Muscle of leg (tissue), 11 donors: ENCODE data around the gene LEF1. TPM values are rescaled to one million over a fixed set of nuclear protein-coding genes. Genes with fewer than 3 reads are reported as not detected.

Experiments used
- DNase-seq: peaks from one replicate; pipeline ENCODE4 v3.0.0; 2013
- H3K27ac ChIP-seq: one replicate; pipeline ENCODE4 v1.5.1; 2013; ENCODE audit warnings: mild to moderate bottlenecking, low read length, control low read depth
- H3K27me3 ChIP-seq: one replicate; pipeline ENCODE4 v1.6.1; 2013; ENCODE audit warnings: low read length; ENCODE audit not compliant: control insufficient read depth, insufficient read depth
- H3K36me3 ChIP-seq: one replicate; pipeline ENCODE4 v1.6.1; 2013; ENCODE audit warnings: low read length; ENCODE audit not compliant: control insufficient read depth, insufficient read depth
- H3K4me1 ChIP-seq: one replicate; pipeline ENCODE4 v1.6.1; 2013; ENCODE audit warnings: low read length; ENCODE audit not compliant: control insufficient read depth, insufficient read depth
- H3K4me3 ChIP-seq: one replicate; pipeline ENCODE4 v1.5.1; 2013; ENCODE audit warnings: low read length, control low read depth
- H3K9me3 ChIP-seq: replicated peaks from 2 replicates; pipeline ENCODE4 v1.6.1; 2013; ENCODE audit warnings: low read depth, low read length; ENCODE audit not compliant: control insufficient read depth
- WGBS: methylation state at CpG from one replicate; pipeline ENCODE4 v1.1.5; 2013; ENCODE audit warnings: missing lambda C conversion rate; ENCODE audit not compliant: insufficient coverage; 5-methylcytosine and 5-hydroxymethylcytosine counted together
- polyA plus RNA-seq, 8 donors: library from polyadenylated mRNA; unstranded; fragments of 120-200 nt; gene quantifications; one replicate each; pipeline versions ENCODE4 v1.2.1 to v1.2.3, GENCODE V29; 2013; ENCODE audit warnings: inconsistent platforms in 1 of 8, low replicate concordance in 1 of 8; ENCODE audit not compliant: insufficient read length in 8 of 8, insufficient read depth in 1 of 8
- total RNA-seq: library from RNA; stranded (reverse); fragments of 120-200 nt; gene quantifications from one replicate; pipeline ENCODE4 v1.2.4, GENCODE V29; 2013

LEF1 gene
- total and polyA plus RNA-seq, 9 donors = 3.4 to 35.5 (median 4.3) TPM

GRCh38 chr4:108203377-108203776 is 34.6 kb upstream of the LEF1 start:
- no peak for DNase-seq

GRCh38 chr4:108201774-108202173 is 33.0 kb upstream of the LEF1 start:
- Histone ChIP-seq H3K36me3 (no peaks in the 10 kb centered on the region), H3K9me3 (no peaks in the 10 kb centered on the region), H3K27me3 (no peaks in the 10 kb centered on the region), H3K4me1 (no peaks in the 10 kb centered on the region), H3K27ac (no peak overlapping the region), H3K4me3 (no peak overlapping the region)
- DNase-seq = no peak
- no CpG with 5 or more reads among the region's 2 CpGs for WGBS

More at GRCh38 chr4:108203377-108203776, 34.6 kb upstream of the LEF1 start:
- Histone ChIP-seq H3K4me1 (no peaks in the 10 kb centered on the region), H3K27ac (no peak overlapping the region), H3K4me3 (no peak overlapping the region), H3K36me3 (no peaks in the 10 kb centered on the region), H3K27me3 (no peaks in the 10 kb centered on the region), H3K9me3 (no peaks in the 10 kb centered on the region)
- 90% methylated on average over 3 of the region's 3 CpGs for WGBS

DNA sequence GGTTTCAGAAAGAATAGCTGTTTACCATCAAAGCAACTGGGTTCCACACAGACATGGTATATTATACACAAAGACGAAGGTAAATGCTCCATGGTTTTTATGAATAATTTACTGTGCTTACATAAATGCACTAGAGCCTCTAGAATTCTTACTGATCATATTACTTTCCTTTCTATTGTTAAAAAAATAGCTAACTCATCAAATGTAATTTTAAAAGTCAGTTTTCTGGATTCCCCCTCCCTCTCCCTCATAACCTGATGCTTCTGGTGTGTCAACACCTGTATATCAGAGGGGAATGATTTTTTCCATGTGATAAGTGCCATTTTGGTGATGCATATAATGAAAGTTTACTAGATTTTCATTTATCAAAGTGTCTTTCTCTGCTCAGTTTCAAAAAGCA is 31.1 kb upstream of the LEF1 start:
- Histone ChIP-seq H3K4me1 (no peaks in the 10 kb centered on the region), H3K9me3 (no peaks in the 10 kb centered on the region), H3K36me3 (no peaks in the 10 kb centered on the region), H3K27ac (no peak overlapping the region), H3K4me3 (no peak overlapping the region), H3K27me3 (no peaks in the 10 kb centered on the region)
- DNase-seq = no peak
- no CpG with 5 or more reads among the region's 1 CpG for WGBS

- peak; percentile 3 for DNase-seq
- no CpG with 5 or more reads among the region's 4 CpGs for WGBS
- H3K4me3 ChIP-seq = no peak overlapping the region
- H3K36me3 ChIP-seq = no peaks in the 10 kb centered on the region
- H3K9me3 ChIP-seq = no peaks in the 10 kb centered on the region
- H3K4me1 ChIP-seq = peaks cover 2% of the 10 kb centered on the region
- no peaks in the 10 kb centered on the region for H3K27me3 ChIP-seq
- H3K27ac ChIP-seq = no peak overlapping the region
Observed at GRCh38 chr4:108193886-108194672, 25.3 kb upstream of the LEF1 start.

GRCh38 chr4:108192935-108193334 is 24.2 kb upstream of the LEF1 start:
- no peak overlapping the region for H3K27ac ChIP-seq
- no peaks in the 10 kb centered on the region for H3K27me3 ChIP-seq
- DNase-seq = no peak
- no peaks in the 10 kb centered on the region for H3K9me3 ChIP-seq
- peaks cover 2% of the 10 kb centered on the region for H3K4me1 ChIP-seq
- H3K4me3 ChIP-seq = no peak overlapping the region
- H3K36me3 ChIP-seq = no peaks in the 10 kb centered on the region
- no CpG with 5 or more reads among the region's 3 CpGs for WGBS

GRCh38 chr4:108192056-108192455 is 23.3 kb upstream of the LEF1 start:
- Histone ChIP-seq H3K36me3 (no peaks in the 10 kb centered on the region), H3K27ac (no peak overlapping the region), H3K4me3 (no peak overlapping the region), H3K4me1 (peaks cover 2% of the 10 kb centered on the region), H3K9me3 (no peaks in the 10 kb centered on the region), H3K27me3 (no peaks in the 10 kb centered on the region)
- no peak for DNase-seq
- 74% methylated on average over 3 of the region's 3 CpGs for WGBS

GRCh38 chr4:108191269-108191914 is 22.7 kb upstream of the LEF1 start:
- Histone ChIP-seq H3K36me3 (no peaks in the 10 kb centered on the region), H3K27me3 (no peaks in the 10 kb centered on the region), H3K27ac (no peak overlapping the region), H3K9me3 (no peaks in the 10 kb centered on the region), H3K4me3 (no peak overlapping the region), H3K4me1 (peaks cover 2% of the 10 kb centered on the region)
- WGBS = 81% methylated on average over 2 of the region's 4 CpGs
- DNase-seq = no peak

DNA sequence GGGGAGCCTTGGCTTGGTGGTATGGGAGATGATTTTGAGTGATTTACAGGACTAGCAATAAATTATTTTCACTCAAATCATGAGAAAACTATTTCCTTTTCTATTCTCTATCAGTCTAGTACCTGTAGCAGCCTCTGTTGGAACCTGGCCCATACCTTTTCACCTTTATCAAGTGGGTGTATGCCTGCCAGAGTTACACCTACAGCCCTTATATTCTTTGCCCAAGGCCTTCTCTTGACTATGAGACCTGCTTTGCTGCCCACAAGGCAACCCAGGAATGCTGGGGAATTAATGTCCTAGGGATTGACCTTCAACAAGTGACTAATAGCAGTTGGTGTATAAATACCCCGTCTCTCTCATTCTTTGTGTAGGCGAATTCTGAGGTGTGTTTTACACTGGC is 20.0 kb upstream of the LEF1 start:
- peaks cover 2% of the 10 kb centered on the region for H3K4me1 ChIP-seq
- H3K27ac ChIP-seq = no peak overlapping the region
- no peak overlapping the region for H3K4me3 ChIP-seq
- H3K9me3 ChIP-seq = no peaks in the 10 kb centered on the region
- no CpG with 5 or more reads among the region's 2 CpGs for WGBS
- no peak for DNase-seq
- no peaks in the 10 kb centered on the region for H3K36me3 ChIP-seq
- H3K27me3 ChIP-seq = no peaks in the 10 kb centered on the region

DNA sequence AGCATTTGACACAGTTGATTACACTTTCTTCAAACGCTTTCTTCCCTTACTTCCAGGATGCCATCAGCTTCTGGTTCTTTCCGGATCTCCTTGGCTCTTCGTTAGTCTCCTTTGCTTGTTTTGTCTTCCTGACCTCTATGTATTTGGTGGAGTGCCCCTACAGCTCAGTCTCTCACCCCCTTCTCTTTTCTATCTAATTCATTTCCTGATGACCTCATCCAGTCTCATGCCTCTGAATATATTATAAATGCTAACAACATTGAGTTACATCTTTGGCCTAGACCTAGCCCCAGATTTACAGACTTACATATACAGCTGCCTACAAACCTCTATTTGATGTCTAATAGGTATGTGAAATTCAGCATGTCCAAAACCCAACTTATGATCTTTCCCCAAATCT is 16.5 kb upstream of the LEF1 start:
- DNase-seq = no peak
- no peaks in the 10 kb centered on the region for H3K36me3 ChIP-seq
- H3K4me1 ChIP-seq = no peaks in the 10 kb centered on the region
- WGBS = 90% methylated on average over 2 of the region's 3 CpGs
- H3K27ac ChIP-seq = no peak overlapping the region
- H3K4me3 ChIP-seq = no peak overlapping the region
- H3K9me3 ChIP-seq = no peaks in the 10 kb centered on the region
- no peaks in the 10 kb centered on the region for H3K27me3 ChIP-seq

- Histone ChIP-seq H3K4me3 (no peak overlapping the region), H3K27me3 (peaks cover 2% of the 10 kb centered on the region), H3K36me3 (no peaks in the 10 kb centered on the region), H3K9me3 (no peaks in the 10 kb centered on the region), H3K27ac (no peak overlapping the region), H3K4me1 (no peaks in the 10 kb centered on the region)
- no CpG with 5 or more reads among the region's 1 CpG for WGBS
- no peak for DNase-seq
Observed at GRCh38 chr4:108184453-108185049, 15.8 kb upstream of the LEF1 start.
